ENCODE data around the gene TES.
A peak's percentile ranks its signal among the peaks of the same experiment; 100 is the strongest.

The TES gene

GRCh38 chr7:116187400-116187799, 22.9 kb upstream of the TES start:
- Histone ChIP-seq H3K9me3 (ENCODE audit: severe bottlenecking) (peaks cover 8% of the 10 kb centered on the region), H3K4me1 (ENCODE audit: insufficient read depth, poor library complexity, severe bottlenecking) (no peaks in the 10 kb centered on the region), H3K27ac (ENCODE audit: poor library complexity, severe bottlenecking) (no peak overlapping the region), H3K36me3 (ENCODE audit: low read depth) (no peaks in the 10 kb centered on the region), H3K4me3 (ENCODE audit: severe bottlenecking) (no peak overlapping the region), H3K27me3 (ENCODE audit: insufficient read depth, poor library complexity, severe bottlenecking) (no peaks in the 10 kb centered on the region)
- no peak for ATAC-seq (ENCODE audit: low read depth)
- no peak for TF ChIP-seq CTCF (IDR thresholded peaks at IDR 0.05; ENCODE audit: poor library complexity, severe bottlenecking)
- DNase-seq (ENCODE audit: low spot score) = no peak

- H3K4me1 ChIP-seq (ENCODE audit: insufficient read depth, poor library complexity, severe bottlenecking) = no peaks in the 10 kb centered on the region
- no peak for TF ChIP-seq CTCF (IDR thresholded peaks at IDR 0.05; ENCODE audit: poor library complexity, severe bottlenecking)
- no peaks in the 10 kb centered on the region for H3K36me3 ChIP-seq (ENCODE audit: low read depth)
- no peaks in the 10 kb centered on the region for H3K27me3 ChIP-seq (ENCODE audit: insufficient read depth, poor library complexity, severe bottlenecking)
- H3K27ac ChIP-seq (ENCODE audit: poor library complexity, severe bottlenecking) = no peak overlapping the region
- ATAC-seq (ENCODE audit: low read depth) (no peak), DNase-seq (ENCODE audit: low spot score) (no peak)
- H3K4me3 ChIP-seq (ENCODE audit: severe bottlenecking) = no peak overlapping the region
- no peaks in the 10 kb centered on the region for H3K9me3 ChIP-seq (ENCODE audit: severe bottlenecking)
Observed at GRCh38 chr7:116193329-116194087, 16.8 kb upstream of the TES start.

- H3K9me3 ChIP-seq (ENCODE audit: severe bottlenecking) = no peaks in the 10 kb centered on the region
- no peak for DNase-seq (ENCODE audit: low spot score)
- no peaks in the 10 kb centered on the region for H3K36me3 ChIP-seq (ENCODE audit: low read depth)
- ATAC-seq (ENCODE audit: low read depth) = no peak
- no peak overlapping the region for H3K27ac ChIP-seq (ENCODE audit: poor library complexity, severe bottlenecking)
- H3K27me3 ChIP-seq (ENCODE audit: insufficient read depth, poor library complexity, severe bottlenecking) = no peaks in the 10 kb centered on the region
- TF ChIP-seq CTCF (IDR thresholded peaks at IDR 0.05; ENCODE audit: poor library complexity, severe bottlenecking) = no peak
- no peaks in the 10 kb centered on the region for H3K4me1 ChIP-seq (ENCODE audit: insufficient read depth, poor library complexity, severe bottlenecking)
- H3K4me3 ChIP-seq (ENCODE audit: severe bottlenecking) = no peak overlapping the region
Observed at GRCh38 chr7:116194115-116194514, 16.2 kb upstream of the TES start.

DNA sequence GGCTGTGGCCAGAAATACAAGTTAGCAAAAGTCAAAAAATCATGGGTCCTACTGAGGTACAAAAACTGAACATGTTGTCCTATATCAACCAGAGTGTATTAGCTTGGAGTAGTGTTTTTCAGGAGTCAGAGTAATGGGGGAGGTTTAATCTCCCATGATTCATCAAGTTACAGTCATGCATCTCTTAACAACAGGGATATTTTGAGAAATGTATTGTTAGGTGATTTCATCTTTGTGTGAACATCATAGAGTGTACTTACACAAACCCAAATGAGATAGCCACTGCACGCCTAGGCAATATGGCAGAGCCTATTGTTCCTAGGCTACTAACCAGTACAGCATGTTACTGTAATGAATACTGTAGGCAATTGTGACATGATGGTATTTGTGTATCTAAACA, 14.9 kb upstream of the TES start:
- Histone ChIP-seq H3K4me3 (ENCODE audit: severe bottlenecking) (no peak overlapping the region), H3K9me3 (ENCODE audit: severe bottlenecking) (no peaks in the 10 kb centered on the region), H3K4me1 (ENCODE audit: insufficient read depth, poor library complexity, severe bottlenecking) (no peaks in the 10 kb centered on the region), H3K36me3 (ENCODE audit: low read depth) (no peaks in the 10 kb centered on the region), H3K27ac (ENCODE audit: poor library complexity, severe bottlenecking) (no peak overlapping the region), H3K27me3 (ENCODE audit: insufficient read depth, poor library complexity, severe bottlenecking) (no peaks in the 10 kb centered on the region)
- ATAC-seq (ENCODE audit: low read depth) (peak; percentile 62; the same call in 1 of the 3 replicates), DNase-seq (ENCODE audit: low spot score) (no peak)
- no peak for TF ChIP-seq CTCF (IDR thresholded peaks at IDR 0.05; ENCODE audit: poor library complexity, severe bottlenecking)

DNA sequence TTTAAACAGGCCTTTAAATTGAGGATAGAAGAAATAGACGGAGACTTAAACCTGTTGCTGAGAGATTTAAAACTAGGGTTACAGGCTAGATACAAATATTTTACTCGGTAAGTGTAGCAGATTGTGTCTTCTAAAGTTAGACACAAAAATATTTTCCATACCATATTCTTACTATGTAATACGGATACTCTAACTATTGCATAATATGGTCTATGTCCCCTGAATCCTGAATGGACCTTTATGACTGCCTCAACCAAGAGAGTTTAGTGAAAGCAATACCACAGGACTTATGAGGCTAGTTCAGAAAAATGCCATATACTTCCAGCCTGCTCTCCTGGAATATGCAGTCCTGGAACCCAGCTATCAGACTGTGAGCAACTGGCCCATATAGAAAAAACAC, 13.4 kb upstream of the TES start:
- DNase-seq (ENCODE audit: low spot score) (no peak), ATAC-seq (ENCODE audit: low read depth) (no peak)
- H3K9me3 ChIP-seq (ENCODE audit: severe bottlenecking) = no peaks in the 10 kb centered on the region
- no peak overlapping the region for H3K27ac ChIP-seq (ENCODE audit: poor library complexity, severe bottlenecking)
- H3K36me3 ChIP-seq (ENCODE audit: low read depth) = no peaks in the 10 kb centered on the region
- no peak for TF ChIP-seq CTCF (IDR thresholded peaks at IDR 0.05; ENCODE audit: poor library complexity, severe bottlenecking)
- H3K4me1 ChIP-seq (ENCODE audit: insufficient read depth, poor library complexity, severe bottlenecking) = no peaks in the 10 kb centered on the region
- no peaks in the 10 kb centered on the region for H3K27me3 ChIP-seq (ENCODE audit: insufficient read depth, poor library complexity, severe bottlenecking)
- H3K4me3 ChIP-seq (ENCODE audit: severe bottlenecking) = no peak overlapping the region

Data from RWPE2 (cell line).